ENCODE measurements around the gene MAB21L3. TPM values are rescaled to one million over a fixed set of nuclear protein-coding genes. Genes with fewer than 3 reads are reported as not detected.

MAB21L3 gene
- total and polyA plus RNA-seq, 2 of the 13 experiments (the other 11 are each of a cell fraction or from before 2014, with no cell fraction given), result 0.55 to 4.1 TPM

DNA sequence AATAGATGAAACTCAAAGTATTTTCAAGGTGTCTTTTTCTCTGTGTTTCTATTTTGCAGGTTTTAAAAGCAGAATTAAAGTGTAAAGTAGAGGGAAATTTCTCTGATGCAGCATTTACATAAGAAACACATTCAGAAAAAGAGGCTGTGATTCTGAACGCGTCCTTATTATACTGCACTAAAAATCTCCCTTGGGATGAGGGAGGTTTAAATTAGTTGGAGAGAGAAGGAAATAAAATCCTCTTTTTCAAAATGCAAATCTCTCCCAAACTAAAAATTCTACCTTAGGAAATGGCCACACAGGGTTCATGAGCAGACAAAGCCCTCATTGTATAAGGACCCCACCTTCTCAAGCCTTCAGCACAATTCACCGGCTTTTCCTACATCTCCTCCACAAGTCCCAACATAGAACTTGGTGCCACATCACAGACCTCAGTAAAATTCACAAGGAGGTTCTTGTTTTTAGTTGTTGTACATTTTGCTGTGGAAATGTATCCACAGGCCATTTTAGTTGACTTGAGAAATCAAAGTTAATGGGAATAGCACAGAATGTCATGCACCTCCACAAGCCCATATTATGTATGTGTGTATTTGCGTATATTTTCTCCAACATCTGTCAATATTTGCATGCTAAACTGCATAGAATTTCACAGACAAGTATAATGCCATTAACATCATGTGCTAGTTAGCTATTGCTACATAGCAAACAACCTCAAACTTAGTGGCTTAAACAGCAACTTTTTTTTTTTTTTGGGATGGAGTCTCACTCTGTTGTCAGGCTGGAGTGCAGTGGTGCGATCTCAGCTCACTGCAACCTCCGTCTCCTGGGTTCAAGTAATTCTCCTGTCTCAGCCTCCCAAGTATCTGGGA is 59.8 kb downstream of the MAB21L3 start:
- H3K79me2 ChIP-seq (ENCODE audit: insufficient read depth, low read length), result no peaks in the 10 kb centered on the region
- no peak overlapping the region for H2AFZ ChIP-seq (ENCODE audit: low read length)
- no peaks in the 10 kb centered on the region for H3K27me3 ChIP-seq (ENCODE audit: control insufficient read depth in 1 of 2, insufficient read depth in 2 of 2, low read length in 2 of 2)
- CTCF ChIA-PET (ENCODE audit: low intra/inter-chr PET ratio, low total read pairs), result no interaction called here
- no peaks in the 10 kb centered on the region for H3K9me3 ChIP-seq (ENCODE audit: low read length)
- H3K4me3 ChIP-seq (replicated peaks in 1 of 3; ENCODE audit: insufficient read depth in 1 of 3, low read depth in 2 of 3, low read length in 3 of 3), result no peak overlapping the region
- DNase-seq (ENCODE audit: low spot score) (peak; percentile 47), FAIRE-seq (no peak), ATAC-seq (peak; percentile 40)
- 49% methylated on average over 6 of the region's 6 CpGs for WGBS (ENCODE audit: low lambda C conversion rate)
- H3K9ac ChIP-seq (ENCODE audit: insufficient read depth, low read depth, low read length), result no peak overlapping the region
- in situ Hi-C loops (cut with HindIII; ENCODE audit: extremely low pct_ligation_motif_present, low pct_unique_long_range_greater_than_20kb) (loop anchor here (25.0 kb wide), 1 partner anchor 91 kb away; no protein-coding TSS in a partner anchor), intact Hi-C loops (cut with micrococcal nuclease; ENCODE audit: unreplicated experiment) (no loop called here)
- peak overlapping the region; percentile 50 for H3K27ac ChIP-seq (ENCODE audit: extremely low read length, insufficient read depth, low read length)
- H3K36me3 ChIP-seq (replicated peaks in 1 of 2; ENCODE audit: control insufficient read depth in 1 of 2, insufficient read depth in 2 of 2, low read length in 2 of 2), result no peaks in the 10 kb centered on the region
- POLR2A ChIA-PET, result no interaction called here
- peak overlapping the region; percentile 21 for H3K4me2 ChIP-seq (ENCODE audit: low read depth, low read length)
- no peaks in the 10 kb centered on the region for H4K20me1 ChIP-seq (ENCODE audit: insufficient read depth, low read length)
- peaks cover 84% of the 10 kb centered on the region for H3K4me1 ChIP-seq (ENCODE audit: insufficient read depth, low read length)
- no TSS peak for BruUV-seq (replicated peaks)
- TF ChIP-seq CEBPG (CRISPR knock-in tag; IDR thresholded peaks at IDR 0.05) (peak; percentile 73), SALL1 (CRISPR knock-in tag; IDR thresholded peaks at IDR 0.05) (0 out of 2 replicates have a peak, but pooled peaks have one; percentile 22), SRSF9 (IDR thresholded peaks at IDR 0.05; ENCODE audit: borderline replicate concordance, insufficient read depth, low read depth, low read length, poor library complexity, severe bottlenecking) (no peak), RXRB (CRISPR knock-in tag; IDR thresholded peaks at IDR 0.05; ENCODE audit: borderline replicate concordance) (peak; percentile 17; the same call in 1 of the 2 replicates), NR2F6 (IDR thresholded peaks at IDR 0.05) (no peak), NR2F6 (CRISPR knock-in tag; IDR thresholded peaks at IDR 0.05) (peak; percentile 14; the same call in 1 of the 2 replicates), NCOA2 (CRISPR knock-in tag; IDR thresholded peaks at IDR 0.05) (0 out of 2 replicates have a peak, but pooled peaks have one; percentile 6), FOXA1 (IDR thresholded peaks at IDR 0.05) (no peak), FOXA1 (CRISPR knock-in tag; IDR thresholded peaks at IDR 0.05) (peak; percentile 34; the same call in 1 of the 2 replicates), CEBPB (IDR thresholded peaks at IDR 0.05; ENCODE audit: borderline replicate concordance, low read depth, low read length) (peak; percentile 51; the same call in 1 of the 2 replicates), BCL6 (CRISPR knock-in tag; IDR thresholded peaks at IDR 0.05) (peak; percentile 20; the same call in 1 of the 2 replicates), FOXP1 (IDR thresholded peaks at IDR 0.05) (no peak), FOXP1 (CRISPR knock-in tag; IDR thresholded peaks at IDR 0.05) (peak; percentile 53; the same call in 1 of the 2 replicates), SOX13 (IDR thresholded peaks at IDR 0.05) (no peak), SOX13 (CRISPR knock-in tag; conservative IDR thresholded peaks at IDR 0.05 in 1 of 2, IDR thresholded peaks at IDR 0.05 in 1 of 2) (peak in 1 of 2 experiments; percentile 65; a peak in 2 of 4 replicates), ZNF841 (CRISPR knock-in tag; IDR thresholded peaks at IDR 0.05; ENCODE audit: borderline replicate concordance) (no peak), TFE3 (CRISPR knock-in tag; IDR thresholded peaks at IDR 0.05) (peak; percentile 63; the same call in 1 of the 2 replicates), HDAC2 (CRISPR knock-in tag; IDR thresholded peaks at IDR 0.05) (peak; percentile 32; the same call in 1 of the 2 replicates), NFE2L1 (CRISPR knock-in tag; IDR thresholded peaks at IDR 0.05; ENCODE audit: borderline replicate concordance) (no peak), MAFG (CRISPR knock-in tag; IDR thresholded peaks at IDR 0.05) (no peak), FOXP4 (CRISPR knock-in tag; IDR thresholded peaks at IDR 0.05) (peak; percentile 37; the same call in 1 of the 2 replicates)
- TF ChIP-seq, protein P1, sequence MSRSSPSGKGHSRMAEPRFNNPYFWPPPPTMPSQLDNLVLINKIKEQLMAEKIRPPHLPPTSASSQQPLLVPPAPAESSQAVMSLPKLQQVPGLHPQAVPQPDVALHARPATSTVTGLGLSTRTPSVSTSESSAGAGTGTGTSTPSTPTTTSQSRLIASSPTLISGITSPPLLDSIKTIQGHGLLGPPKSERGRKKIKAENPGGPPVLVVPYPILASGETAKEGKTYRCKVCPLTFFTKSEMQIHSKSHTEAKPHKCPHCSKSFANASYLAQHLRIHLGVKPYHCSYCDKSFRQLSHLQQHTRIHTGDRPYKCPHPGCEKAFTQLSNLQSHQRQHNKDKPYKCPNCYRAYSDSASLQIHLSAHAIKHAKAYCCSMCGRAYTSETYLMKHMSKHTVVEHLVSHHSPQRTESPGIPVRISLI (CRISPR knock-in tag; IDR thresholded peaks at IDR 0.05; ENCODE audit: borderline replicate concordance), result peak; percentile 76; the same call in 1 of the 2 replicates
